ENCODE data around the gene PRKAR2B. TPM values are rescaled to one million over a fixed set of nuclear protein-coding genes. Genes with fewer than 3 reads are reported as not detected.

PRKAR2B gene
- total and polyA plus RNA-seq, 2 of the 4 experiments (the other 2 are of a cell fraction), result 3.0 to 3.1 TPM

DNA sequence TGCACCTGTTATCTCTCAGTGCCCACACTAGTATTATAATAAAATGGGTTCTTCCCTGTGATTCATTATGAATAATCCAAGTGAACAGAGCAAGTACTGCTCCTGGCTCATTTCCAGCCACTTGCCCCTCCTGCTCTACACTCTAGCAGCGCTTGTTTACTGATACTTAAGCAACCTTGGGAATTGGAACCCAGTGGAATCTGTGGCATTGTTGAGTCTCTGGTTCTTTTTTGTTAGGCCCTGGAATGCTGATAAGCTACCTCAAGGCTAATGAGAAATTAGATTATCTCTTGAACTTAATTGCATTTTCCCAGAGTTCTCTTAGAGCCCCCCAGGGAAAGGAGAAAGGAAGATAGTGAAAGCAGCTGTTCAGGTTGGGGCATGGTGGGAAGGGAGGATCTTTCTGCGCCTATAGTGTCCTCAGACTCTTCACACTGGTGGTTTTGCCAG, 34.0 kb downstream of the PRKAR2B start:
- peak; percentile 72 for ATAC-seq (ENCODE audit: low read depth)
- Histone ChIP-seq H2AK9ac (replicated peaks; ENCODE audit: low read depth, low read length, poor library complexity) (no peak overlapping the region), H3K27me3 (ENCODE audit: control insufficient read depth, insufficient read depth, low read length) (no peaks in the 10 kb centered on the region), H4K20me1 (ENCODE audit: insufficient read depth, low read length) (0 out of 2 replicates have a peak, but pooled peaks cover 3% of the 10 kb centered on the region), H3K4me3 (ENCODE audit: insufficient read depth, low read depth, low read length) (no peak overlapping the region), H4K8ac (ENCODE audit: low read depth in 2 of 2, low read length in 2 of 2) (no peak overlapping the region), H3K9ac (ENCODE audit: low read depth, low read length) (no peak overlapping the region), H2BK5ac (ENCODE audit: low read depth, low read length, poor library complexity, severe bottlenecking) (no peak overlapping the region), H2BK15ac (ENCODE audit: low read depth, low read length) (no peak overlapping the region), H4K5ac (ENCODE audit: low read depth, low read length) (no peak overlapping the region), H3K79me1 (ENCODE audit: low read depth in 1 of 2, low read length in 2 of 2) (no peaks in the 10 kb centered on the region), H3K4me2 (ENCODE audit: low read depth, low read length) (no peak overlapping the region), H2BK20ac (ENCODE audit: low read depth, low read length) (no peak overlapping the region), H2AK5ac (ENCODE audit: low read depth, low read length) (no peak overlapping the region), H4K91ac (ENCODE audit: insufficient read depth, low read depth, low read length) (no peak overlapping the region), H3K56ac (ENCODE audit: extremely low read depth, insufficient read depth, low read length) (no peak overlapping the region), H3K4me1 (ENCODE audit: control insufficient read depth, insufficient read depth, low read length) (no peaks in the 10 kb centered on the region), H3K9me1 (ENCODE audit: insufficient read depth, low read length) (peaks cover 11% of the 10 kb centered on the region), H3K9me3 (ENCODE audit: control insufficient read depth, insufficient read depth, low read length) (no peaks in the 10 kb centered on the region), H2BK120ac (ENCODE audit: low read depth, low read length) (no peak overlapping the region), H3K14ac (replicated peaks; ENCODE audit: low read depth, low read length) (no peak overlapping the region), H3K27ac (ENCODE audit: insufficient read depth, low read length) (no peak overlapping the region), H3K36me3 (ENCODE audit: control insufficient read depth, insufficient read depth, low read length) (peaks cover 1% of the 10 kb centered on the region; the same call in 1 of the 2 replicates), H2AFZ (replicated peaks; ENCODE audit: low read length, poor library complexity) (no peak overlapping the region), H3K23ac (ENCODE audit: low read depth, low read length) (no peak overlapping the region), H3K4ac (ENCODE audit: low read depth, low read length) (no peak overlapping the region), H3K18ac (ENCODE audit: low read depth, low read length) (no peak overlapping the region)
- DNase-seq, result peak; percentile 78
- no TSS peak for BruUV-seq (replicated peaks)
- in situ Hi-C loops (cut with MboI; ENCODE audit: low sequenced_read_pairs) (no loop called here), dilution Hi-C loops (cut with HindIII; ENCODE audit: low sequenced_read_pairs, unreplicated experiment) (no loop called here), intact Hi-C loops (cut with micrococcal nuclease) (no loop called here)
- WGBS, 2 experiments (ENCODE audit: extremely low coverage in 2 of 2, insufficient read length in 1 of 2), result no CpG with 5 or more reads among the region's 2 CpGs
- TF ChIP-seq, protein P1, sequence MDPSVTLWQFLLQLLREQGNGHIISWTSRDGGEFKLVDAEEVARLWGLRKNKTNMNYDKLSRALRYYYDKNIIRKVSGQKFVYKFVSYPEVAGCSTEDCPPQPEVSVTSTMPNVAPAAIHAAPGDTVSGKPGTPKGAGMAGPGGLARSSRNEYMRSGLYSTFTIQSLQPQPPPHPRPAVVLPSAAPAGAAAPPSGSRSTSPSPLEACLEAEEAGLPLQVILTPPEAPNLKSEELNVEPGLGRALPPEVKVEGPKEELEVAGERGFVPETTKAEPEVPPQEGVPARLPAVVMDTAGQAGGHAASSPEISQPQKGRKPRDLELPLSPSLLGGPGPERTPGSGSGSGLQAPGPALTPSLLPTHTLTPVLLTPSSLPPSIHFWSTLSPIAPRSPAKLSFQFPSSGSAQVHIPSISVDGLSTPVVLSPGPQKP (IDR thresholded peaks at IDR 0.05; ENCODE audit: borderline replicate concordance, low read depth, low read length), result no peak
- TF ChIP-seq, protein P2, sequence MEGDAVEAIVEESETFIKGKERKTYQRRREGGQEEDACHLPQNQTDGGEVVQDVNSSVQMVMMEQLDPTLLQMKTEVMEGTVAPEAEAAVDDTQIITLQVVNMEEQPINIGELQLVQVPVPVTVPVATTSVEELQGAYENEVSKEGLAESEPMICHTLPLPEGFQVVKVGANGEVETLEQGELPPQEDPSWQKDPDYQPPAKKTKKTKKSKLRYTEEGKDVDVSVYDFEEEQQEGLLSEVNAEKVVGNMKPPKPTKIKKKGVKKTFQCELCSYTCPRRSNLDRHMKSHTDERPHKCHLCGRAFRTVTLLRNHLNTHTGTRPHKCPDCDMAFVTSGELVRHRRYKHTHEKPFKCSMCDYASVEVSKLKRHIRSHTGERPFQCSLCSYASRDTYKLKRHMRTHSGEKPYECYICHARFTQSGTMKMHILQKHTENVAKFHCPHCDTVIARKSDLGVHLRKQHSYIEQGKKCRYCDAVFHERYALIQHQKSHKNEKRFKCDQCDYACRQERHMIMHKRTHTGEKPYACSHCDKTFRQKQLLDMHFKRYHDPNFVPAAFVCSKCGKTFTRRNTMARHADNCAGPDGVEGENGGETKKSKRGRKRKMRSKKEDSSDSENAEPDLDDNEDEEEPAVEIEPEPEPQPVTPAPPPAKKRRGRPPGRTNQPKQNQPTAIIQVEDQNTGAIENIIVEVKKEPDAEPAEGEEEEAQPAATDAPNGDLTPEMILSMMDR (conservative IDR thresholded peaks at IDR 0.05; ENCODE audit: low read depth, low read length), result no peak
- no peak for TF ChIP-seq RFX5 (IDR thresholded peaks at IDR 0.05; ENCODE audit: low read depth, low read length)
- TF ChIP-seq CHD1 (IDR thresholded peaks at IDR 0.05; ENCODE audit: low read depth, low read length), result no peak
- no peak for TF ChIP-seq SMC3 (IDR thresholded peaks at IDR 0.05; ENCODE audit: low read depth, low read length)
- ChIA-PET CTCF (no interaction called here), POLR2A (ENCODE audit: unreplicated experiment) (no interaction called here)

All from IMR-90 (cell line).